ENCODE measurements around the gene CREB3.

GRCh38 chr9:35767458-35767857 is 35.0 kb downstream of the CREB3 start:
- TF ChIP-seq POLR2A (IDR thresholded peaks at IDR 0.05) (no peak), CTCF (IDR thresholded peaks at IDR 0.05) (no peak), POLR2AphosphoS5 (IDR thresholded peaks at IDR 0.05) (no peak), EP300 (IDR thresholded peaks at IDR 0.05) (no peak)

All from upper lobe of left lung (tissue), 4 donors.